Endothelial cell (in vitro differentiated cells): ENCODE results near the gene RASA3. TPM values are rescaled to one million over a fixed set of nuclear protein-coding genes. Genes with fewer than 3 reads are reported as not detected.
A peak's percentile ranks its signal among the peaks of the same experiment; 100 is the strongest.

ENCODE experiments used
- DNase-seq: peaks from one replicate; pipeline ENCODE4 v3.0.0; 2021; ENCODE audit warnings: low spot score
- H3K27ac Mint-ChIP-seq: one replicate; pipeline ENCODE4 v1.8.0; 2021; ENCODE audit warnings: mixed read lengths, inconsistent platforms; ENCODE audit not compliant: unreplicated experiment
- H3K27me3 Mint-ChIP-seq: one replicate; pipeline ENCODE4 v1.8.0; 2021; ENCODE audit warnings: mild to moderate bottlenecking, moderate library complexity, mixed read lengths, inconsistent platforms; ENCODE audit not compliant: unreplicated experiment
- H3K36me3 Mint-ChIP-seq: one replicate; pipeline ENCODE4 v1.8.0; 2021; ENCODE audit warnings: mild to moderate bottlenecking, low read depth, mixed read lengths, inconsistent platforms; ENCODE audit not compliant: unreplicated experiment
- H3K4me1 Mint-ChIP-seq: one replicate; pipeline ENCODE4 v1.8.0; 2021; ENCODE audit warnings: mild to moderate bottlenecking, mixed read lengths, inconsistent platforms; ENCODE audit not compliant: unreplicated experiment
- H3K4me3 Mint-ChIP-seq: one replicate; pipeline ENCODE4 v1.8.0; 2021; ENCODE audit warnings: mild to moderate bottlenecking, mixed read lengths, inconsistent platforms; ENCODE audit not compliant: unreplicated experiment
- H3K9me3 Mint-ChIP-seq: one replicate; pipeline ENCODE4 v1.8.0; 2021; ENCODE audit warnings: mixed read lengths, inconsistent platforms; ENCODE audit not compliant: unreplicated experiment
- total RNA-seq: library from RNA; stranded (reverse); fragmentation: NEBNext Ultra II Directional; extraction: Animal tissue kit (Norgen Biotek cat#: 25700); gene quantifications from one replicate; pipeline ENCODE4 v1.2.1, GENCODE V29; 2021; ENCODE audit not compliant: unreplicated experiment
- TF ChIP-seq, protein P1 (sequence below): fragments of 200-600 bp; sonication (generic); IDR thresholded peaks from one replicate; pipeline ENCODE4 v1.5.0; 2021; ENCODE audit warnings: antibody characterized with exemption; ENCODE audit not compliant: unreplicated experiment

RASA3 gene
- total RNA-seq, 1 donor from 2014 or later, result 34.0 TPM

DNA sequence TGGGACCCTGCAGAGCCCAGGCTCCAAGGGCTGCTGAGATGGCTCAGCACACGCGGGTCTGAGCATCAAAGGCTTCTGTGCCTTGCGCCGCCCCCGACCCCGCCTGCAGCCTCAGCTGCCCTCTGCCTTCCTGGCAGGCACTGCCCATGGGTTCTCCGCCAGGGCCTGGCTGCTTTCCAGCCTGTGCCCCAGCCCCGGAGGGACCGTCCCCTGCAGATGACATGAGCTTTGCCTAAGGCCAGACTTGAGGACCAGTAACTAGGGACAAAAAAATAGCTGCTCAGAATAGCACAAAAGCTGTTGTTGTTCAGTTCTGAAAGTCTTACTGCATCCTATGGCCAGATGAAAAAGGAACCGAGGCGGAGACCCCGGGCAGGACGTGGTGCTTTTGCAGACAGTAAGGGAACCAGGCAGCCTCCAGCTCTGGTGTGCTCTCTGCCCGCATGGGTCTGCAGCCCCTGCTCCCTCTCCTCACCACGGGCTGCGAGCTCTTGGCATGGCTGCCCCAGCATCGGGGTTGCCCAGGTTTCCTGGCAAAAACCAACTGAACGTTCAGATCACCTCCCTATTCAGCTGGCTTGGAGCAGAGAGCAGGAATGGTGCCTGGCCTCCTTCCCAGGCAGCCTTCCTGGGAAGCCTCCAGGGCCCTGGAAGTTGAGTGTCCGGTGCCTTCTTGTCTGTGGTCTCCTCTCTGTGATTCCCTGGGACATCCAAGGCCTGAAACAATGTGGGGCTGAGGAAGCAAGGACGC lies 34.1 kb upstream of the RASA3 start:
- TF ChIP-seq, protein P1, sequence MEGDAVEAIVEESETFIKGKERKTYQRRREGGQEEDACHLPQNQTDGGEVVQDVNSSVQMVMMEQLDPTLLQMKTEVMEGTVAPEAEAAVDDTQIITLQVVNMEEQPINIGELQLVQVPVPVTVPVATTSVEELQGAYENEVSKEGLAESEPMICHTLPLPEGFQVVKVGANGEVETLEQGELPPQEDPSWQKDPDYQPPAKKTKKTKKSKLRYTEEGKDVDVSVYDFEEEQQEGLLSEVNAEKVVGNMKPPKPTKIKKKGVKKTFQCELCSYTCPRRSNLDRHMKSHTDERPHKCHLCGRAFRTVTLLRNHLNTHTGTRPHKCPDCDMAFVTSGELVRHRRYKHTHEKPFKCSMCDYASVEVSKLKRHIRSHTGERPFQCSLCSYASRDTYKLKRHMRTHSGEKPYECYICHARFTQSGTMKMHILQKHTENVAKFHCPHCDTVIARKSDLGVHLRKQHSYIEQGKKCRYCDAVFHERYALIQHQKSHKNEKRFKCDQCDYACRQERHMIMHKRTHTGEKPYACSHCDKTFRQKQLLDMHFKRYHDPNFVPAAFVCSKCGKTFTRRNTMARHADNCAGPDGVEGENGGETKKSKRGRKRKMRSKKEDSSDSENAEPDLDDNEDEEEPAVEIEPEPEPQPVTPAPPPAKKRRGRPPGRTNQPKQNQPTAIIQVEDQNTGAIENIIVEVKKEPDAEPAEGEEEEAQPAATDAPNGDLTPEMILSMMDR, result no peak
- Mint-ChIP-seq H3K4me1 (no peaks in the 10 kb centered on the region), H3K9me3 (no peaks in the 10 kb centered on the region), H3K27me3 (peaks cover 4% of the 10 kb centered on the region), H3K36me3 (no peaks in the 10 kb centered on the region), H3K27ac (no peak overlapping the region), H3K4me3 (no peak overlapping the region)
- DNase-seq, result no peak

- Mint-ChIP-seq H3K4me1 (no peaks in the 10 kb centered on the region), H3K27me3 (peaks cover 4% of the 10 kb centered on the region), H3K27ac (peak overlapping the region; percentile 64), H3K36me3 (no peaks in the 10 kb centered on the region), H3K9me3 (no peaks in the 10 kb centered on the region), H3K4me3 (no peak overlapping the region)
- TF ChIP-seq, protein P1, result no peak
- DNase-seq, result no peak
Observed at GRCh38 chr13:114164681-114165429, 32.4 kb upstream of the RASA3 start.

- no peak for DNase-seq
- TF ChIP-seq, protein P1, result no peak
- Mint-ChIP-seq H3K9me3 (no peaks in the 10 kb centered on the region), H3K27me3 (peaks cover 6% of the 10 kb centered on the region), H3K4me3 (no peak overlapping the region), H3K27ac (no peak overlapping the region), H3K36me3 (no peaks in the 10 kb centered on the region), H3K4me1 (no peaks in the 10 kb centered on the region)
Observed at GRCh38 chr13:114164053-114164452, 31.6 kb upstream of the RASA3 start.

DNA sequence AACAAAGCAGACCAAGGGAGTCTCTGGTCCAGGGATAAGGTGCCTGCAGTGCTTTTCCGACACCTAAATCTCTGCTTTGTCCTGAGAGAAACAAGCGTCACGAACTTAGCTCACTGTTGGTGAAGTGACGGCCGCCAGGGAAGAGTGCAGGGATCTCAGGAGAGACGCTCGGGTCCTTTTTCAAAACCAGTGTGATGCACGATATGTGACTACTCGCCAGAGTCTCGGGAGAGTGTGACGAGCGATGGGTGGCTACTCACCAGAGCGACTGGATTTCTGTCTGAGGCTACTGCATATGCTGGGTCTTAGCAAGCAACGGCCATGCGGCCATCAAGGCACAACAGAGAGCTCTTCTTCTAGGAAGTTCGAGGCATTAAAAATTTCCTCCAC lies 30.1 kb upstream of the RASA3 start:
- Mint-ChIP-seq H3K4me1 (no peaks in the 10 kb centered on the region), H3K27ac (no peak overlapping the region), H3K27me3 (peaks cover 10% of the 10 kb centered on the region), H3K4me3 (no peak overlapping the region), H3K36me3 (no peaks in the 10 kb centered on the region), H3K9me3 (no peaks in the 10 kb centered on the region)
- TF ChIP-seq, protein P1, result no peak
- no peak for DNase-seq
